Mesendoderm (in vitro differentiated cells): ENCODE data around the gene NEUROD4.

Experiments used
- DNase-seq: peaks from one replicate; pipeline ENCODE4 v3.0.0; 2013
- H2AK5ac ChIP-seq: 2 replicates; pipeline ENCODE4 v1.6.1; 2013; ENCODE audit warnings: low read length, inconsistent platforms
- H2BK120ac ChIP-seq: 2 replicates; pipeline ENCODE4 v1.6.1; 2013; ENCODE audit warnings: low read depth, mild to moderate bottlenecking, low read length, moderate library complexity, mixed read lengths
- H2BK15ac ChIP-seq: replicated peaks from 2 replicates; pipeline ENCODE4 v1.6.1; 2013; ENCODE audit warnings: low read depth, mild to moderate bottlenecking, moderate library complexity
- H2BK5ac ChIP-seq: 2 replicates; pipeline ENCODE4 v1.6.1; 2013; ENCODE audit warnings: low read length, inconsistent platforms
- H3K18ac ChIP-seq: 2 replicates; pipeline ENCODE4 v1.6.1; 2013; ENCODE audit warnings: mild to moderate bottlenecking, low read length, mixed read lengths
- H3K23ac ChIP-seq: one replicate; pipeline ENCODE4 v1.6.1; 2013; ENCODE audit warnings: low read length
- H3K27ac ChIP-seq: 2 replicates; pipeline ENCODE4 v1.5.1; 2013; ENCODE audit warnings: low read depth, mild to moderate bottlenecking, inconsistent platforms, low read length, moderate library complexity
- H3K27me3 ChIP-seq: 2 replicates; pipeline ENCODE4 v1.6.1; 2013; ENCODE audit warnings: low read length, control low read depth, mild to moderate bottlenecking, inconsistent platforms; ENCODE audit not compliant: insufficient read depth, poor library complexity
- H3K36me3 ChIP-seq: 2 replicates; pipeline ENCODE4 v1.6.1; 2013; ENCODE audit warnings: low read length, inconsistent platforms; ENCODE audit not compliant: control insufficient read depth, insufficient read depth
- H3K4ac ChIP-seq: one replicate; pipeline ENCODE4 v1.6.1; 2013; ENCODE audit warnings: low read depth, mild to moderate bottlenecking, low read length, moderate library complexity
- H3K4me1 ChIP-seq: 2 replicates; pipeline ENCODE4 v1.6.1; 2013; ENCODE audit warnings: low read depth, low read length, inconsistent platforms; ENCODE audit not compliant: control insufficient read depth
- H3K4me2 ChIP-seq: 2 replicates; pipeline ENCODE4 v1.6.1; 2013; ENCODE audit warnings: low read length
- H3K4me3 ChIP-seq: 2 replicates; pipeline ENCODE4 v1.5.1; 2013; ENCODE audit warnings: mild to moderate bottlenecking, low read length
- H3K56ac ChIP-seq: one replicate; pipeline ENCODE4 v1.6.1; 2013; ENCODE audit warnings: low read length
- H3K79me1 ChIP-seq: 2 replicates; pipeline ENCODE4 v1.6.1; 2013; ENCODE audit warnings: low read length, inconsistent platforms
- H3K79me2 ChIP-seq: 2 replicates; pipeline ENCODE4 v1.6.1; 2013; ENCODE audit warnings: mild to moderate bottlenecking, low read length; ENCODE audit not compliant: control insufficient read depth, insufficient read depth
- H3K9ac ChIP-seq: 2 replicates; pipeline ENCODE4 v1.6.1; 2013; ENCODE audit warnings: low read length, inconsistent platforms
- H4K5ac ChIP-seq: one replicate; pipeline ENCODE4 v1.6.1; 2013; ENCODE audit warnings: low read length
- H4K8ac ChIP-seq: one replicate; pipeline ENCODE4 v1.6.1; 2013; ENCODE audit warnings: low read depth, mild to moderate bottlenecking, control low read depth, low read length, moderate library complexity
- WGBS: extraction: QIAGEN DNeasy Blood & Tissue Kit; methylation state at CpG from one replicate; pipeline ENCODE4 v1.1.7; 2013; ENCODE audit warnings: low lambda C conversion rate, missing lambda C conversion rate; ENCODE audit not compliant: insufficient coverage; ENCODE audit errors: extremely low coverage; 5-methylcytosine and 5-hydroxymethylcytosine counted together

NEUROD4 gene

GRCh38 chr12:54998958-54999510 lies 20.7 kb upstream of the NEUROD4 start:
- Histone ChIP-seq H3K27me3 (no peaks in the 10 kb centered on the region), H3K56ac (no peak overlapping the region), H2AK5ac (no peak overlapping the region), H2BK5ac (no peak overlapping the region), H4K8ac (no peak overlapping the region), H2BK15ac (no peak overlapping the region), H3K4ac (no peak overlapping the region), H2BK120ac (no peak overlapping the region), H3K36me3 (no peaks in the 10 kb centered on the region), H4K5ac (no peak overlapping the region), H3K4me1 (peaks cover 4% of the 10 kb centered on the region), H3K4me2 (no peak overlapping the region), H3K27ac (no peak overlapping the region), H3K79me1 (no peaks in the 10 kb centered on the region), H3K4me3 (no peak overlapping the region), H3K23ac (no peak overlapping the region), H3K18ac (no peak overlapping the region), H3K79me2 (no peaks in the 10 kb centered on the region), H3K9ac (no peak overlapping the region)
- no peak for DNase-seq
- no CpG with 5 or more reads among the region's 5 CpGs for WGBS

- no peak for DNase-seq
- H3K79me1 ChIP-seq = no peaks in the 10 kb centered on the region
These were observed 18.4 kb upstream of the NEUROD4 start for GRCh38 chr12:55001198-55001868.

GRCh38 chr12:55002355-55002754 lies 17.4 kb upstream of the NEUROD4 start:
- Histone ChIP-seq H3K4me1 (peaks cover 4% of the 10 kb centered on the region), H3K9ac (no peak overlapping the region), H3K4me2 (no peak overlapping the region), H3K4me3 (no peak overlapping the region), H2BK15ac (no peak overlapping the region), H2BK5ac (no peak overlapping the region), H2BK120ac (no peak overlapping the region), H3K18ac (no peak overlapping the region), H4K8ac (no peak overlapping the region), H3K36me3 (no peaks in the 10 kb centered on the region), H2AK5ac (no peak overlapping the region), H3K79me2 (no peaks in the 10 kb centered on the region), H3K27ac (no peak overlapping the region), H4K5ac (no peak overlapping the region), H3K56ac (no peak overlapping the region), H3K79me1 (no peaks in the 10 kb centered on the region), H3K4ac (no peak overlapping the region), H3K23ac (no peak overlapping the region), H3K27me3 (no peaks in the 10 kb centered on the region)
- no CpG with 5 or more reads among the region's 2 CpGs for WGBS
- no peak for DNase-seq

More at GRCh38 chr12:55001198-55001868, 18.4 kb upstream of the NEUROD4 start:
- Histone ChIP-seq H3K4me2 (no peak overlapping the region), H4K5ac (no peak overlapping the region), H3K79me2 (no peaks in the 10 kb centered on the region), H3K23ac (no peak overlapping the region), H3K4ac (no peak overlapping the region), H2AK5ac (no peak overlapping the region), H3K4me3 (no peak overlapping the region), H3K27ac (no peak overlapping the region), H4K8ac (no peak overlapping the region), H3K9ac (no peak overlapping the region), H2BK120ac (no peak overlapping the region), H2BK5ac (no peak overlapping the region), H2BK15ac (no peak overlapping the region), H3K18ac (no peak overlapping the region), H3K4me1 (peaks cover 4% of the 10 kb centered on the region), H3K36me3 (no peaks in the 10 kb centered on the region), H3K56ac (no peak overlapping the region), H3K27me3 (no peaks in the 10 kb centered on the region)
- no CpG with 5 or more reads among the region's 4 CpGs for WGBS

- Histone ChIP-seq H3K4me3 (no peak overlapping the region), H2BK15ac (no peak overlapping the region), H3K9ac (no peak overlapping the region), H2BK5ac (no peak overlapping the region), H3K27me3 (no peaks in the 10 kb centered on the region), H3K56ac (no peak overlapping the region), H4K8ac (no peak overlapping the region), H3K23ac (no peak overlapping the region), H3K79me1 (no peaks in the 10 kb centered on the region), H3K4ac (no peak overlapping the region), H2BK120ac (no peak overlapping the region), H3K36me3 (no peaks in the 10 kb centered on the region), H4K5ac (no peak overlapping the region), H2AK5ac (no peak overlapping the region), H3K27ac (no peak overlapping the region), H3K18ac (no peak overlapping the region), H3K79me2 (no peaks in the 10 kb centered on the region), H3K4me2 (no peak overlapping the region), H3K4me1 (no peaks in the 10 kb centered on the region)
- WGBS = no CpG with 5 or more reads among the region's 6 CpGs
- no peak for DNase-seq
These were observed 10.7 kb upstream of the NEUROD4 start for GRCh38 chr12:55008944-55009585.

- H4K8ac ChIP-seq = no peak overlapping the region
- no peaks in the 10 kb centered on the region for H3K79me2 ChIP-seq
- no peak overlapping the region for H3K4ac ChIP-seq
- H3K9ac ChIP-seq = no peak overlapping the region
- no peaks in the 10 kb centered on the region for H3K79me1 ChIP-seq
- H3K36me3 ChIP-seq = no peaks in the 10 kb centered on the region
- no peak overlapping the region for H3K18ac ChIP-seq
- H3K23ac ChIP-seq = no peak overlapping the region
- no peak for DNase-seq
- no peaks in the 10 kb centered on the region for H3K27me3 ChIP-seq
- no peak overlapping the region for H2BK5ac ChIP-seq
- no peak overlapping the region for H2BK120ac ChIP-seq
- H3K4me1 ChIP-seq = no peaks in the 10 kb centered on the region
- no peak overlapping the region for H3K4me2 ChIP-seq
- H3K56ac ChIP-seq = no peak overlapping the region
- H2BK15ac ChIP-seq = no peak overlapping the region
- no CpG with 5 or more reads among the region's 3 CpGs for WGBS
- no peak overlapping the region for H2AK5ac ChIP-seq
- H3K27ac ChIP-seq = no peak overlapping the region
- no peak overlapping the region for H3K4me3 ChIP-seq
- H4K5ac ChIP-seq = no peak overlapping the region
These were observed 2.3 kb upstream of the NEUROD4 start for GRCh38 chr12:55017416-55017925.
